Fibroblast of mammary gland (primary cell): ENCODE measurements around the gene ROS1.

Experiments
- DNase-seq: peaks from one replicate; pipeline ENCODE4 v3.0.0-alpha.2; 2010; ENCODE audit warnings: low read depth
- H3K4me3 ChIP-seq: 2 replicates; pipeline ENCODE4 v1.5.1; 2011; ENCODE audit warnings: low read depth, mild to moderate bottlenecking, low read length, moderate library complexity; ENCODE audit not compliant: control insufficient read depth
- CTCF ChIP-seq: conservative IDR thresholded peaks from 2 replicates; pipeline ENCODE4 v1.5.1; 2011; ENCODE audit warnings: low read depth, low read length, inconsistent platforms; ENCODE audit not compliant: control insufficient read depth, insufficient read depth

ROS1 gene

GRCh38 chr6:117465691-117466090 is 39.9 kb upstream of the ROS1 start:
- no peak for DNase-seq
- H3K4me3 ChIP-seq, result no peak overlapping the region
- no peak for TF ChIP-seq CTCF

- DNase-seq, result no peak
- H3K4me3 ChIP-seq, result no peak overlapping the region
- TF ChIP-seq CTCF, result no peak
These were observed 39.0 kb upstream of the ROS1 start for GRCh38 chr6:117464700-117465099.

- no peak overlapping the region for H3K4me3 ChIP-seq
- TF ChIP-seq CTCF, result no peak
- peak; percentile 75 for DNase-seq
These were observed 38.3 kb upstream of the ROS1 start for GRCh38 chr6:117463762-117464665.

- no peak for DNase-seq
- H3K4me3 ChIP-seq, result no peak overlapping the region
- no peak for TF ChIP-seq CTCF
These were observed 33.6 kb upstream of the ROS1 start for GRCh38 chr6:117459204-117459944.

GRCh38 chr6:117456998-117457397 is 31.3 kb upstream of the ROS1 start:
- DNase-seq, result no peak
- no peak for TF ChIP-seq CTCF

GRCh38 chr6:117456250-117456649 is 30.5 kb upstream of the ROS1 start:
- no peak for TF ChIP-seq CTCF
- no peak overlapping the region for H3K4me3 ChIP-seq
- DNase-seq, result no peak

More at GRCh38 chr6:117456998-117457397, 31.3 kb upstream of the ROS1 start:
- no peak overlapping the region for H3K4me3 ChIP-seq
